Endothelial cell of umbilical vein (primary cell): ENCODE data around the gene POGK.

ENCODE experiments used
- EZH2 ChIP-seq: IDR thresholded peaks from 2 replicates; pipeline ENCODE4 v1.6.1; 2012; ENCODE audit warnings: borderline replicate concordance, low read depth, mild to moderate bottlenecking, moderate library complexity, low read length, inconsistent platforms; ENCODE audit not compliant: severe bottlenecking
- POLR2A ChIP-seq: IDR thresholded peaks from 2 replicates; pipeline ENCODE4 v1.6.1; 2012; ENCODE audit warnings: low read depth, mild to moderate bottlenecking, control low read depth, low read length
- TF ChIP-seq, protein P1 (sequence below): IDR thresholded peaks from 2 replicates; pipeline ENCODE4 v1.6.1; 2011; ENCODE audit not compliant: insufficient read depth, insufficient read length
- TF ChIP-seq, protein P2 (sequence below), 2 donors: IDR thresholded peaks; 1 replicate in 1 of 2; 2 replicates in 1 of 2; pipeline ENCODE4 v1.5.1; 2011; ENCODE audit warnings: low read length in 2 of 2, mild to moderate bottlenecking in 2 of 2, moderate library complexity in 2 of 2, control low read depth in 1 of 2, inconsistent platforms in 1 of 2, low read depth in 1 of 2; ENCODE audit not compliant: insufficient read depth in 1 of 2; ENCODE audit errors: extremely low read depth in 1 of 2

DNA sequence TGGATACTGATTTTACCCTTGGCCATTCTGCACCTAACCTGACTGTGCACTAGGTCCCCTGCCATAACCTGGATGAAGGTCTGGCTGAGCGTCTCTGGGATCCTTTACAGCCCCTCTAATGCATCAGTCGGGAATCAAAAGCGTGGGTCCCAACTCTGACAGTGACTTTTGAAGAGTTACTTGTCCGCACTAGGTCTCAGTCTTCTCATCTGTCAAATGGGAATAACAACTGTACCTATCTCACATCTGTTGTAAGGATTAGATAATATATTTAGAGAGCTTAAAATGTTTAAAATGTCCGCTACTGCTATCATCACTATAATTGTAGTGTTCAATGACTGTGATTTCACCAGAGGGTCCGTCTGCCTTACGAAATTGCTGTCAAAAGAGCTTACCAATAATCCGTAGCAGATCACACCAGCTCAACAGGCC, 36.0 kb downstream of the POGK start:
- no peak for TF ChIP-seq POLR2A
- TF ChIP-seq, protein P1, sequence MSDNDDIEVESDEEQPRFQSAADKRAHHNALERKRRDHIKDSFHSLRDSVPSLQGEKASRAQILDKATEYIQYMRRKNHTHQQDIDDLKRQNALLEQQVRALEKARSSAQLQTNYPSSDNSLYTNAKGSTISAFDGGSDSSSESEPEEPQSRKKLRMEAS, result no peak
- TF ChIP-seq, protein P2, sequence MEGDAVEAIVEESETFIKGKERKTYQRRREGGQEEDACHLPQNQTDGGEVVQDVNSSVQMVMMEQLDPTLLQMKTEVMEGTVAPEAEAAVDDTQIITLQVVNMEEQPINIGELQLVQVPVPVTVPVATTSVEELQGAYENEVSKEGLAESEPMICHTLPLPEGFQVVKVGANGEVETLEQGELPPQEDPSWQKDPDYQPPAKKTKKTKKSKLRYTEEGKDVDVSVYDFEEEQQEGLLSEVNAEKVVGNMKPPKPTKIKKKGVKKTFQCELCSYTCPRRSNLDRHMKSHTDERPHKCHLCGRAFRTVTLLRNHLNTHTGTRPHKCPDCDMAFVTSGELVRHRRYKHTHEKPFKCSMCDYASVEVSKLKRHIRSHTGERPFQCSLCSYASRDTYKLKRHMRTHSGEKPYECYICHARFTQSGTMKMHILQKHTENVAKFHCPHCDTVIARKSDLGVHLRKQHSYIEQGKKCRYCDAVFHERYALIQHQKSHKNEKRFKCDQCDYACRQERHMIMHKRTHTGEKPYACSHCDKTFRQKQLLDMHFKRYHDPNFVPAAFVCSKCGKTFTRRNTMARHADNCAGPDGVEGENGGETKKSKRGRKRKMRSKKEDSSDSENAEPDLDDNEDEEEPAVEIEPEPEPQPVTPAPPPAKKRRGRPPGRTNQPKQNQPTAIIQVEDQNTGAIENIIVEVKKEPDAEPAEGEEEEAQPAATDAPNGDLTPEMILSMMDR (IDR thresholded peaks at IDR 0.05; ENCODE audit: extremely low read depth in 1 of 2, insufficient read depth in 1 of 2, low read depth in 1 of 2, low read length in 2 of 2), result no peak
- TF ChIP-seq EZH2, result no peak
